Type B pancreatic cell (in vitro differentiated cells): Measurements from ENCODE around the gene PROS1. TPM values are rescaled to one million over a fixed set of nuclear protein-coding genes. Genes with fewer than 3 reads are reported as not detected.

ENCODE experiments used
- DNase-seq: peaks from one replicate; pipeline ENCODE4 v3.0.0; 2021; ENCODE audit warnings: mixed read lengths; ENCODE audit not compliant: unreplicated experiment; ENCODE audit errors: extremely low spot score
- H3K27ac Mint-ChIP-seq: 2 replicates; pipeline ENCODE4 v1.8.0; 2021; ENCODE audit warnings: mild to moderate bottlenecking, mixed read lengths
- H3K27me3 Mint-ChIP-seq: 2 replicates; pipeline ENCODE4 v1.8.0; 2021; ENCODE audit warnings: mixed read lengths
- H3K36me3 Mint-ChIP-seq: 2 replicates; pipeline ENCODE4 v1.8.0; 2021; ENCODE audit warnings: mixed read lengths
- H3K4me1 Mint-ChIP-seq: one replicate; pipeline ENCODE4 v1.8.0; 2021; ENCODE audit warnings: mixed read lengths; ENCODE audit not compliant: unreplicated experiment
- H3K4me3 Mint-ChIP-seq: 2 replicates; pipeline ENCODE4 v1.8.0; 2021; ENCODE audit warnings: mild to moderate bottlenecking, mixed read lengths
- H3K9me3 Mint-ChIP-seq: 2 replicates; pipeline ENCODE4 v1.8.0; 2021; ENCODE audit warnings: mixed read lengths
- total RNA-seq: library from RNA; stranded (reverse); gene quantifications from 2 replicates; pipeline ENCODE4 v1.2.1, GENCODE V29; 2021; ENCODE audit warnings: low replicate concordance
- TF ChIP-seq, protein P1 (sequence below): fragments of 200-600 bp; sonication (generic); conservative IDR thresholded peaks from 2 replicates; pipeline ENCODE4 v1.5.0; 2021; ENCODE audit warnings: antibody characterized with exemption, mild to moderate bottlenecking

Gene PROS1
- total RNA-seq, 1 donor from 2014 or later = 7.8 TPM

- peaks cover 8% of the 10 kb centered on the region for H3K36me3 Mint-ChIP-seq
- H3K27me3 Mint-ChIP-seq = no peaks in the 10 kb centered on the region
- no peaks in the 10 kb centered on the region for H3K9me3 Mint-ChIP-seq
- no peak for DNase-seq
- H3K27ac Mint-ChIP-seq = no peak overlapping the region
- TF ChIP-seq, protein P1, sequence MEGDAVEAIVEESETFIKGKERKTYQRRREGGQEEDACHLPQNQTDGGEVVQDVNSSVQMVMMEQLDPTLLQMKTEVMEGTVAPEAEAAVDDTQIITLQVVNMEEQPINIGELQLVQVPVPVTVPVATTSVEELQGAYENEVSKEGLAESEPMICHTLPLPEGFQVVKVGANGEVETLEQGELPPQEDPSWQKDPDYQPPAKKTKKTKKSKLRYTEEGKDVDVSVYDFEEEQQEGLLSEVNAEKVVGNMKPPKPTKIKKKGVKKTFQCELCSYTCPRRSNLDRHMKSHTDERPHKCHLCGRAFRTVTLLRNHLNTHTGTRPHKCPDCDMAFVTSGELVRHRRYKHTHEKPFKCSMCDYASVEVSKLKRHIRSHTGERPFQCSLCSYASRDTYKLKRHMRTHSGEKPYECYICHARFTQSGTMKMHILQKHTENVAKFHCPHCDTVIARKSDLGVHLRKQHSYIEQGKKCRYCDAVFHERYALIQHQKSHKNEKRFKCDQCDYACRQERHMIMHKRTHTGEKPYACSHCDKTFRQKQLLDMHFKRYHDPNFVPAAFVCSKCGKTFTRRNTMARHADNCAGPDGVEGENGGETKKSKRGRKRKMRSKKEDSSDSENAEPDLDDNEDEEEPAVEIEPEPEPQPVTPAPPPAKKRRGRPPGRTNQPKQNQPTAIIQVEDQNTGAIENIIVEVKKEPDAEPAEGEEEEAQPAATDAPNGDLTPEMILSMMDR = no peak
- no peak overlapping the region for H3K4me3 Mint-ChIP-seq
- peaks cover 6% of the 10 kb centered on the region for H3K4me1 Mint-ChIP-seq
These were observed 27.5 kb upstream of the PROS1 start for GRCh38 chr3:94001191-94001590.

GRCh38 chr3:93994056-93994455 lies 20.4 kb upstream of the PROS1 start:
- peaks cover 5% of the 10 kb centered on the region for H3K4me1 Mint-ChIP-seq
- no peak overlapping the region for H3K4me3 Mint-ChIP-seq
- TF ChIP-seq, protein P1 = no peak
- H3K27me3 Mint-ChIP-seq = no peaks in the 10 kb centered on the region
- no peak overlapping the region for H3K27ac Mint-ChIP-seq
- no peaks in the 10 kb centered on the region for H3K9me3 Mint-ChIP-seq
- peaks cover 4% of the 10 kb centered on the region for H3K36me3 Mint-ChIP-seq
- DNase-seq = no peak

GRCh38 chr3:93992207-93992606 lies 18.5 kb upstream of the PROS1 start:
- H3K4me1 Mint-ChIP-seq = peaks cover 16% of the 10 kb centered on the region
- TF ChIP-seq, protein P1 = no peak
- no peak overlapping the region for H3K27ac Mint-ChIP-seq
- H3K4me3 Mint-ChIP-seq = no peak overlapping the region
- peaks cover 4% of the 10 kb centered on the region for H3K36me3 Mint-ChIP-seq
- no peaks in the 10 kb centered on the region for H3K27me3 Mint-ChIP-seq
- no peaks in the 10 kb centered on the region for H3K9me3 Mint-ChIP-seq
- DNase-seq = no peak

DNA sequence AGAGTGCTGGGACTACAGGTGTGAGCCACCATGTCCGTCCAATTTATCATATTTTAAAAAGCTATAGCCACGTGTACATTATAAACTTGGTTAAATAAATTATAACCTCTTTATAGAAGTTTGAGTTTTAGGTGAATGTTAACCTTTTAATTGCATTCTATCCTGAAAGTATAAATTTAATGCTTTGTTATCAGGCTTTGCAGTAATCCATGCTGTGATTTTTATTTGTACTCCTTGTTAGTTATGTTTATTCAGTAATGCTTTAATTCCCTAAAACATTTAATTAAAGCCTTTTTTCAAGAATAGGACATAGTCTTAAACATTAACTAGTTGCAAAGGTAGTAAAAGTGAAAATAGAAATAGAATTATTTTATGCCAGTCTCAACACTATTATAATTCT lies 17.9 kb upstream of the PROS1 start:
- Mint-ChIP-seq H3K27ac (no peak overlapping the region), H3K4me1 (peaks cover 16% of the 10 kb centered on the region), H3K36me3 (peaks cover under 1% of the 10 kb centered on the region), H3K27me3 (no peaks in the 10 kb centered on the region), H3K9me3 (no peaks in the 10 kb centered on the region), H3K4me3 (no peak overlapping the region)
- TF ChIP-seq, protein P1 = no peak
- DNase-seq = no peak

DNA sequence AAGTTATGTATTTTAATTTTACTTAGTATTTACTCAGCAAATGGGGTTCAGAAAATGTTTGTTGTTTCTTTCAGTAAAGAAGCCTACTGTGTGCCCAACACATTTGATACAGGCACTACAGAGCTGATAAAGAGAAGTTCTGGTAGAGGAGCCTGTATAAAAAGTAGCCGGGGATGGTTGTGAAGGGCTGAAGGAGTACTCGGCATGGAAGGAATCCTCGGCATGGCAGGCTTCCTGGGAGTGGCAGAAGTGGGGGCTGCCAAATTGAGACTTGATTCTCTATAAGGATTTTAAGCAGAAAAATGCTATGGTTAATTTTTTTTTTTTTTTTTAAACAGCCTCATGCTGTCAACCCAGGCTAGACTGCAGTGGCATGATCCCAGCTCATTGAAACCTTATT lies 15.5 kb upstream of the PROS1 start:
- Mint-ChIP-seq H3K27me3 (no peaks in the 10 kb centered on the region), H3K27ac (no peak overlapping the region), H3K4me1 (peaks cover 16% of the 10 kb centered on the region), H3K9me3 (no peaks in the 10 kb centered on the region), H3K36me3 (no peaks in the 10 kb centered on the region), H3K4me3 (no peak overlapping the region)
- TF ChIP-seq, protein P1 = no peak
- DNase-seq = no peak

DNA sequence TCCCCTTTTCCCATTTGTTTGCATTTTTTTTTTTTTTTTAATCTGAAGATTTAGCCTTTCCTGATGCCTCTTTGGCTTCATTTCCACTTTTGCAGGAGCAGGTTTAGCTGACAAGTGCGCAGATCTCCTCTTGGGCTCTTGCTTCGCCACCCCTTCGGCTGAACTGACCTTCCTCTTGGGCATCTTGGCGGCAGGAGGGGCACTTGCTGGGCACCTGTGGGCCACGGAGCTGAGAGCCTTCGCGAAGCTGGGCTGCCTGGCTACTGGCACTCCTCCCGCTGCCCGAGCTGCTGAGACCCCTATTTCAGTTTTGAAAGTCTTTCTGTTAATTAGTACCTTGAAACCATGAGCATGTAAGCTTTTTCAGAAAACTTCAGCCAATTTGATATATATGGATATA lies 15.1 kb upstream of the PROS1 start:
- DNase-seq = no peak
- Mint-ChIP-seq H3K27me3 (no peaks in the 10 kb centered on the region), H3K4me3 (no peak overlapping the region), H3K4me1 (peaks cover 16% of the 10 kb centered on the region), H3K27ac (no peak overlapping the region), H3K36me3 (no peaks in the 10 kb centered on the region), H3K9me3 (no peaks in the 10 kb centered on the region)
- TF ChIP-seq, protein P1 = no peak
